GM19455 (cell line): ENCODE measurements around the gene NMRK2.
"Not testable (repeated sequence)": the region's sequence is repeated elsewhere in the genome, so short reads cannot be mapped to it uniquely, and the experiment has no call there.

Experiments
- ATAC-seq: cut with Tn5 transposase; IDR thresholded peaks from one replicate; pipeline ENCODE4 v1.9.1; 2021; ENCODE audit not compliant: unreplicated experiment

Gene NMRK2, protein sequence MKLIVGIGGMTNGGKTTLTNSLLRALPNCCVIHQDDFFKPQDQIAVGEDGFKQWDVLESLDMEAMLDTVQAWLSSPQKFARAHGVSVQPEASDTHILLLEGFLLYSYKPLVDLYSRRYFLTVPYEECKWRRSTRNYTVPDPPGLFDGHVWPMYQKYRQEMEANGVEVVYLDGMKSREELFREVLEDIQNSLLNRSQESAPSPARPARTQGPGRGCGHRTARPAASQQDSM

GRCh38 chr19:3932931-3933810, at the start of gene NMRK2:
NMRK2 (plus strand) TSS chr19:3933069; CDS start chr19:3933672, 603 bp downstream.
- ATAC-seq = no peak

DNA sequence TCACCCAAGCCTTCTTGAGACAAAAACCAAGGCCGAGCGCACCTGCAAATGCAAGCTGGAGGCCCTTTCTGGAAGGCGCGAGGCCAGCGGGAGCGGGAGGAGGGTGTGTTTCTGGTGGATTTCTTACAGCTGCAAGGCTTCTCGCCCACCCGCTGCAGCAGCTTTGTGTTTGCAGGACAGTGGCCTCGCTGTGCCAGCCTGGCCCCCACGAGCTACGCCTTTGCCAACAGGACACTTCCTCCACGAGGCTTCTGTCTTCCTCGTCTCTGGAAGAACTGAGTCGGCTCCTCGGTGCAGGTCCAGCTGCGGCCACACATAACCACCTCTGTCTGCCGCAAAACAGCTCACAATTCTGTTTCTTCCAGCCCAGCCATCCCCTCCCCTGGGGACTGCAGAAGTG, 42.3 kb upstream of the NMRK2 start:
- ATAC-seq = no peak

DNA sequence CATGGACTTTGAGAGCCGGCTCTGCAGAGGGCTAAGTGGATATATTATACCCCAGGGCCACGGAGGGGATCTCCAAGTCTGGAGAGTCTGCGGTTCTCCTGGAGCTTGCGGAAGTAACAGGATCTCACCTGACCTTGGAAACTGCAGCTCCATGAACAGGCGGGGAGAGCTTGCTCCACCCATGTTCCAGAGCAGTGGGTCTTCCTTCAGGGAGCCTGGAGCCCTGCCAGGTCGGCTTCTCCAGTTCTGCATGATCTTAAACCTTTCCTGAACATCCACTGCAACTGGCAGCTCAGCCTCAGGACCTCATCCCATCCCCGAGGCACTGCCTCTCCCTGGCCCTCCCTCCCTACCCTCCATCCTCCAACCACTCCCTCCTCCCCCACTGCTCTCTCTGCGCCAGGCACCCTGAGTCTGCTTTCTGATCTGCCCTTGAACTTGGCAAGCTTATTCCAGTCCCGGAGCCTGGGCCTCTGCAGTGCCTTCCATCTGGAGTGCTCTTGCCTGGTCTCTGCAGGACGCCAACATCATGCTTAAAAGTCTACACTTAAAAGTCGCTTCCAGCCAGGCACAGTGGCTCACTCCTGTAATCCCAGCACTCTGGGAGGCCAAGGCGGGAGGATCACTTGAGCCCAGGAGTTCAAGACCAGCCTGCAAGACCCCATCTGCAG, 39.2 kb upstream of the NMRK2 start:
- no peak for ATAC-seq

DNA sequence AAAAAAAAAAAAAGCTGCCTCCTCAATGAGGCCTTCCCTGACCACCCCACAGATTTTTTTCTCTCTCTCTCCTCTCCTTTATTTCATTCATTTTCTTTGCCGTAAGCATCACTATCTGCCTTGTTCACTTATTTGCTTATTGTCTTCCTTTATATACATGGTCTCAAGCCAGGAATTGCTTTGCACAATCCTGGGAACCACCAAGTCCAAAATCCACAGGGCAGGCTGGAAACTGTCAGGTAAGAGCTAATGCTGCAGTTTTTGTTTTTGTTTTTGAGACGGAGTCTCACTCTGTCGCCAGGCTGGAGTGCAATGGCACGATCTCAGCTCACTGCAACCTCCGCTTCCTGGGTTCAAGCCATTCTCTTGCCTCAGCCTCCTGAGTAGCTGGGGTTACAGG, 37.9 kb upstream of the NMRK2 start:
- ATAC-seq = not testable (repeated sequence)

DNA sequence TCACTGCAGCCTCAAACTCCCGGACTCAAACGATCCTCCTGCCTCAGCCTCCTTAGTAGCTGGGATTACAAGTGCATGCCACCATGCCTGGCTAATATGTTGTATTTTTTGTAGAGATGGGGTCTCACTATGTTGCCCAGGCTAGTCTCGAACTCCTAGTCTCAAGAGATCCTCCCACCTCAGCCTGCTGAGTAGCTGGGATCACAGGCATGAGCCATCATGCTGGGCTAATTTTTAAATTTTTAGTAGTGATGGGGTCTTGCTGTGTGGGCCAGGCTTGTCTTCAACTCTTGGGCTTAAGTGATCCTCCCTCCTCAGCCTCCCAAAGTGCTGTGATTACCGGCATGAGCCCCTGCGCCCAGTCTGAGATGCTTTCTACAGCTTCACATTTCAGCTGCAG, 37.1 kb upstream of the NMRK2 start:
- no peak for ATAC-seq

- ATAC-seq = no peak
Measured at GRCh38 chr19:3897936-3898335, 34.9 kb upstream of the NMRK2 start.

GRCh38 chr19:3898426-3898825, 34.4 kb upstream of the NMRK2 start:
- no peak for ATAC-seq

- ATAC-seq = no peak
Measured at GRCh38 chr19:3899531-3900294, 33.2 kb upstream of the NMRK2 start.

DNA sequence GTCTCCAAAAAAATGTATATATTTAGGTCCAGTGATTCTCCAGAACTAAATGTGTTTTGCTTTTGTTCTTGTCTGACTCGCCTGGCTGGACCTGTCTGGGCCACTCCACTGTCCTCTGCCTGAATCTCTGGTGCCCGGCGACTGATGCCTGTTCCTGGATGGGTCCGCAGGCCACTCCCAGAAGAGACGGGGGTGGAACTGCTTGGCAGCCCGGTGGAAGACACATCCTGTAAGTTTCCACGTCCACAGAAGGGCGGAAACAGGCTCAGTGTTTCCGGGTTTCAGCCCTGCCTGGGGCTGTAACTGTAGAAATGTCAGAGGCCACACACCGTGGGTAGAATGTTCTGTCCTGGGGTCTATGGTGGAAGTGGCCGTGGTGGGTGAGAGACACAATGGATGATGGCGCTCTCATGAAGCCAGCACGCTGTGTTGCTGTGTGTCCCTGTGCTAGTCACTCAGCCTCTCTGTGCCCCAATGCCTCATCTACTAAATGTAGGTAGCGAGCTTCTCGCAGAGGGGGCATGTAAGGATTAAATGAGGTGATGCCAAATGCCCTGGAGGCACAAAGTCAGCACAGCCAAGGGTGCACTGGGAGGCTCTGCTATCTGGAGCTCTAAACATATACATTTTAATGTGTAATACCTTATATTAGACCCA, 30.4 kb upstream of the NMRK2 start:
- ATAC-seq = no peak

DNA sequence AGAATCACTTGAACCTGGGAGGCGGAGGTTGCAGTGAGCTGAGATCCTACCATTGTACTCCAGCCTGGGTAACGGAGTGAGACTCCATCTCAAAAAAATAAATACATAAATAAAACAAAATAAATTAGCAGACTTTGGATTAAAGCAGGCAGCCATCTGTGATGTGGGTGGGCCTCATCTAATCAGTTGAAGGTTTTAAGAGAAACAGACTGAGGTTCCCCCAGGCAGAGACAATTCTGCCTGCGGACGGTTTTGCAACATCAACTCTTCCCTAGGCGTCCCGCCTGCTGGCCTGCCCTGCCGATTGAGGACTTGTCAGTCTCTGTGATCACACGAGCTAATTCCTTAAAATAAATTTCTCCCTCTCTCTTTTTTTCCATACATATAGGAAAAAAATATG, 28.6 kb upstream of the NMRK2 start:
- no peak for ATAC-seq

- no peak for ATAC-seq
Measured at GRCh38 chr19:3907626-3908265, 25.1 kb upstream of the NMRK2 start.

DNA sequence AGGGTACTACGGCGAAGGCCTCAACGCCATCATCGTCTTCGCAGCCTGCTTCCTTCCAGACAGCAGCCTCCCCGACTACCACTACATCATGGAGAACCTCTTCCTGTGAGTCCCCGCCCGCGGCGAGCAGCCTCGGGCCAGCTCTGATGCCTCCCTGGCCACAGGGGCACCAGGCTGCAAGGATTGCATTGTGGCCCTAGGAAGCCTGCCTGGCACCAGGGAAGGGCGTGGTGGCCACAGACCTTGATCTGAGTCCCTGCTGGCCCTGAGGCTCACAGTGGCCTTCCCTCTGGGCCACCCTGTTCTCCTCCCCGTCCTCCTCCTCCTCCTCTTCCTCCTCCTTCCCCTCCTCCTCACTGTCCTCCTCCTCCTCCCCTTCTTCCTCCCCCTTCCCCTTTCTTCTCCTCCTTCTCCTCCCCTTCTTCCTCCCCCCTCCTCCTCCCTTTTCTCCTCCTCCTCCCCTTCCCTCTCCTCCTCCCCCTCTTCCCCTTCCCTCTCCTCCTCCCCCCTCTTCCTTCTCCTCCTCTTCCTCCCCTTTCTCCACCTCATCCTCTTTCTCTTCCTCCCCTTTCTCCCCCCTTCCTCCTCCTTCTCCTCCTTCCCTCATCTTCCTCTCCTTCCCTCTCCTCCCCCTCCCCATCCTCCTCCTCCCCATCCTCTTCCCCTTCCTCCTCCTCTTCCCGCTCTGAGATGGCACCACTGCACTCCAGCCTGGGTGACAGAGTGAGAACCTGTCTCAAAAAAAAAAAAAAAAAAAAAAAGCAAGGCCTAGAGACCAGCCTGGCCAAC, 24.4 kb upstream of the NMRK2 start:
- no peak for ATAC-seq

DNA sequence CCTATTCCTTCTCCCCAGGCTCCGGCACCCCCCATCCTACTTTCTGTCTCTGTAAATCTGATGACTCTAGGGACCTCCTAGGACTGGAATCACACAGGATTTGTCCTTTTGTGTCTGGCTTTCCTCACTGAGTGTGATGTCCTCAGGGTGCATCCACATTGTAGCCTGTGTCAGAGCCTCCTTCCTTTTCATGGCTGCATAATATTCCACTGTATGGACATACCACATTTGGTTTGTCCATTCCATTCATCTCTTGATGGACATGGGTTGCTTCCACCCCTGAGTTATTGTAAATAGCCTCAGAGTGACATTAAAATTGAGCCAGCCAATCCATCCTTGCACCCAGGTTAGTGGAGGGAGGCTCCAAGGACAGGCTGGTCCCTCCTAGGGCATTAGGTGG, 22.8 kb upstream of the NMRK2 start:
- no peak for ATAC-seq

GRCh38 chr19:3914199-3914598, 18.7 kb upstream of the NMRK2 start:
- no peak for ATAC-seq

DNA sequence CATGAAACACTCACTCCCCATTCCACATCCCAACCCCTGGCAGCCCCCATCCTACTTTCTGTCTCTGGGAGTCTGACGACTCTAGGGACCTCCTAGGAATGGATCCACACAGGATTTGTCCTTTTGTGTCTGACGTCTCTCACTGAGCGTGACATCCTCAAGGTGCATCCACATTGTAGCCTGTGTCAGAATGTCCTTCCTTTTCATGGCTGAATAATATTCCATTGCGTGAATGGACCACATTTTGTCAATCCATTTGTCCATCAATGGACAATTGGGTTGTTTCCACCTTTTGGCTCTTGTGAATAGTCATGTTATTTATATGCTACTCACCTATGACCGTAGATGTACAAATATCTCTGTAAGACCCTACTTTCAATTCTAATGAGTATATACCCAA, 16.8 kb upstream of the NMRK2 start:
- no peak for ATAC-seq

DNA sequence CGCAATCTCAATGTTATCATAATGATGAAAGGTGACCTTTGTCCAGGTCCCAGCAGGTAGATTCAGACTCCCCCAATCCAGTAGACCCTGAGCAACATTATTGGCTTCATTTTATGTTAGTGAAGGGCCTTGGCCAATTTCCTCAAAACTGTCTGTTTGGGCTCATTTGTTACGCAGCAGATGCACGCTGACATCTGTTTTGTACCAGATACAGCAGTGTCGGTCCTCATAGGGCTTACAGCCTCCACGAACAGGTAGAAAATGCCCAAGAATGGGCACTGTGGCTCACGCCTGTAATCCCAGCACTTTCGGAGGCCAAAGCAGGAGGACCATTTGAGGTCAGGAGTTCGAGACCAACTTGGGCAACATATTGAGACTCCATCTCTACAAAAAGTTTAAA, 13.1 kb upstream of the NMRK2 start:
- no peak for ATAC-seq

- no peak for ATAC-seq
Measured at GRCh38 chr19:3923096-3923758, 9.6 kb upstream of the NMRK2 start.

- ATAC-seq = no peak
Measured at GRCh38 chr19:3923912-3924311, 9.0 kb upstream of the NMRK2 start.

- no peak for ATAC-seq
Measured at GRCh38 chr19:3931041-3931440, 1.8 kb upstream of the NMRK2 start.
